GM18873 (cell line): ENCODE results near the gene C19orf81.

ENCODE experiments used
- ATAC-seq: cut with Tn5 transposase; IDR thresholded peaks from one replicate; pipeline ENCODE4 v1.9.1; 2021; ENCODE audit warnings: mild to moderate bottlenecking, moderate library complexity, moderate number of reproducible peaks; ENCODE audit not compliant: unreplicated experiment, low FRiP score

C19orf81 gene

DNA sequence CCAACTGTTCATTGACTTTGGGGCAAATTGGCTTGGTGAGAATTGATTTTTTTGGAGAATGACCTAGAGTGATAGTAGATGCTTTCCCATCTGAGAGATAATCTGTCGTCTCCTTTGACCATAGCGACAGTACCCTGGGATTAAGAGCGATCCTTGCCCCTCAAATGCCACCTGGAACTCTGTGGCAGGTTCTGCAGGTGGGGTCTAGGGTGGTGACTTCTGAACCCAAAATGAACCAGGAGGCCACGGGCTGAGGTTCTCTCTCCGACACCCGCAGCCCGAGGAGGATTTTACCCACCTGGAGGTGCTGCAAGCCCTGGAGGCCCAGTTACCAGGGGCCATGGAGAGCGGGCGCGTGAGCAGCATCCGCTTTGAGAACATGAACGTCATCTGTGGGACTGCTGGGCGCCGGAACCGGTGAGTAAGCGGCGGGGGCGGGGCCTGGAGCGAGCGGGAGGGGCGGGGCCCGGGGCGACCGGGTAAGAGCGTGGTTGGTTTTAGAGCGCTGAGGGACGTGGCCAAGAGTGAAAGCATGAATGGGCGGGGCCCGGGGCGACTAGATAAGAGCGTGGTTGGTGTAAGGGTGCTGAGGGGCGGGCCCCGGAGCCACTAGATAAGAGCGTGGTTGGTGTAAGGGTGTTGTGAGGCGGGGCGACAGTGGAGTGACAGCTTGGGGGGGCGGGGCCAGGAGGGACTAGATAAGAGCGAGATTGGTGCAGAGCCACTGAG is 8.6 kb downstream of the C19orf81 start:
- no peak for ATAC-seq

- no peak for ATAC-seq
Measured at GRCh38 chr19:50658441-50659317, 9.4 kb downstream of the C19orf81 start.

GRCh38 chr19:50659318-50660087 is 10.3 kb downstream of the C19orf81 start:
- ATAC-seq = no peak

DNA sequence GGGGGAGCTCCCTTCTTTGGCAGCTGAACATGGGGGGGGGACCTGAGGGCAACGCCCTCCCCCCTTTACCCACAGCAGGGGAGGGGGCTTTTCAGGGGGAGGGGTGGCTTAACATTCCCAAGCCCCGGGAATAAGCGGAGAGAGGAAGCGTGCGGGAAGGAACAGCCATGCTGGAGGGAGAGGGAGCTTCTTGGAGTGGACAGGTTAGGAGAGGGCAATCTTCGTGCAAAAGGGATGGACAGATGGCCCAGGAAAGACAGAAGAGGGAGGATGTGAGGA is 10.8 kb downstream of the C19orf81 start:
- no peak for ATAC-seq

- ATAC-seq = no peak
Measured at GRCh38 chr19:50661023-50661422, 11.8 kb downstream of the C19orf81 start.

- no peak for ATAC-seq
Measured at GRCh38 chr19:50661766-50662650, 12.8 kb downstream of the C19orf81 start.

- ATAC-seq = no peak
Measured at GRCh38 chr19:50662651-50663481, 13.6 kb downstream of the C19orf81 start.

- ATAC-seq = no peak
Measured at GRCh38 chr19:50663482-50663790, 14.2 kb downstream of the C19orf81 start.

GRCh38 chr19:50664204-50664603 is 15.0 kb downstream of the C19orf81 start:
- no peak for ATAC-seq

DNA sequence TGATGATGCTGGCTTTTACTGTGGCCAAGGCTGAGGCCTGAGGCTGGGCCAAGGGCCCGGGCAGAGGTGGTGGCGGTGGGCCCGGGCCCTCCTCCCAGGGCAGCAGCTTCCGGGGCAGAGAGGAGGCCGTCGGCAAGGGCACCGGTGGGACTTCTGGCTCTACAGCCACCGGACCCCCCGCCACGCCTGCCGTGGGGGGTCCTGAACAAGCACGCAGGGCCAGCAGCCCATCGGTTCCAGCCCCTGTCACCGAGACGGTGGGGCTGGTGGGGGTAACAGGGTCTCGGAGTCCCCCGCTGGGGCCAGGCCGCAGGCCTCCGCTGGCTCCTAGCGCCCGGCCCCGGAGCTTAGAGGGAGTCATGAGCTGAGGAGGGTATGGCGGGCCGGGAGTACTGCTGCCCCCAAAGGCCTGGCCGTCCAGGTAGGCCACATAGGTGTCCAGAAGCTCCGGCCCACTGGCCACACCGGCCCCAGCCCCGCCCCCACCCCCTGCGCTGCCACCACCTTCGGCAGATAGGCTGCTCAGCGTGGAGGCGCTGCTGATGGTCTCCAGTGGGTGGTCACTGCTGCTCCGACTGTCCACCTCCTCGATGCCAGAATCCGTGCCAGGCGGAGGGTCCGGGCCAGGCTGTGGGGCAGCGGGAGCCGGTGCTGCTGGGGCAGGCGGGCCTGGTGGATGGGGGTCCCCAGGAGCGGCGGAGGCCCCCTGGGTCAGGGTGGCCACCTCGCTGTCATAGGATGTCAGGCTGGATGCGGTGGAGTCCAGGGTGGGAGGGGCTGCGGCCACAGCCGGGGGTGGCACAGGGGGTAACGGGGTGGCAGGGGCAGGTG is 17.3 kb downstream of the C19orf81 start:
- no peak for ATAC-seq

GRCh38 chr19:50667177-50667758 is 18.0 kb downstream of the C19orf81 start:
- no peak for ATAC-seq

DNA sequence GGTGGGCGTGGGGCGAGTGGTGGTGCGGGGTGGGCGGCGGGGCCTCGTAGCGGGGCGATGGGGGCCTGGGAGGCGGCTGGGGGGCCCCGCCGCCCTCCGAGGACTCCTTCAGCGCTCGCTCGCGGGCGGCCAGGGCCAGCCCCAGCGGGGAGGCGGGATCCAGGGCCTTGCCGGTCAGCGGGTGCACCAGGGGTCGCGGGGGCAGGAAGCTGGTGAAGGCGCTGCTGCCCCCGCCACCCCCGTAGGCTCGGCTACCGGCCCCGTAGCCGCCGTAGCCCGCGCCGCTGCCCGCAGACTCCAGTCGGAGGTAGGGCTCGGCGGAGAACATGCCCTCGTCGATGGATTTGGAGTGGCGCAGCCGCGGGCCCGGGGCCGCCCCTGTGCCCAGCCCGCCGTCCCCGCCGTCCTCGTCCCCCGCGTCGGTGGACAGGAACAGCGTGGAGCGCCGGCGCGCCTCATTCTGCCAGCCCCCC is 18.6 kb downstream of the C19orf81 start:
- ATAC-seq = no peak

DNA sequence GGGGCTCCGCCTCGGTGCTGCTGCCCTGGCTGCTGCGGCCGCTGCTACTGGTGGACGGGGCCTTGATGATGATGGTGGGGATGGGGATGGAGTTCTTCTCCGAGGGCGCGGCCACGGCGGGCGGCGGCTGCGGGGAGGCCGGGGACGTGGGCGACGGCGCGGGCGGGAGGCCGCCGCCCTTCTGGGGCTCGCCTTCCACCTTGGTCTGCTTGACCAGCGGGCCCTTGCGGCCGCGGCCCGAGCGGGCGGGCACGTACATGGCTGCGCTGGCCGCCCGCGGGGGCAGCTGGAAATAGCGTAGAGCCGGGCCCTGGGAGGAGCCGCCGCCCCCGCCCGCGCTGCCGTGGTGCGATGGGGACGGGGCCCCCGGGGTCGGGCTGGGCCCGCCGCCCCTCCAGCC is 19.2 kb downstream of the C19orf81 start:
- no peak for ATAC-seq

- no peak for ATAC-seq
Measured at GRCh38 chr19:50668879-50669278, 19.6 kb downstream of the C19orf81 start.

GRCh38 chr19:50669302-50670101 is 20.3 kb downstream of the C19orf81 start:
- ATAC-seq = no peak

DNA sequence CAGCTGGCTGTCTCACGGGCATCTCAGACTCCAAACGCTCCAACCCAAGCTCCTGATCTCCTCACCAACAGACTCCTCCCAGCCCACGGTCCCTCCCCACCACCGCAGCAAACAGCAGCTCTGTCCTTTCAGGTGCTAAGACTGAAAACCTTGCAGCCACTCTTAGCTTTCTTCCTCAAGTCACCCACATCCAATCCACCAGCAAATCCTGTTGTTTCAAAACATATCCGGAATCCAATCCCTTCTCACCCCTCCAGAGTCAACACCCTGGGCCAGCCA is 20.8 kb downstream of the C19orf81 start:
- no peak for ATAC-seq

DNA sequence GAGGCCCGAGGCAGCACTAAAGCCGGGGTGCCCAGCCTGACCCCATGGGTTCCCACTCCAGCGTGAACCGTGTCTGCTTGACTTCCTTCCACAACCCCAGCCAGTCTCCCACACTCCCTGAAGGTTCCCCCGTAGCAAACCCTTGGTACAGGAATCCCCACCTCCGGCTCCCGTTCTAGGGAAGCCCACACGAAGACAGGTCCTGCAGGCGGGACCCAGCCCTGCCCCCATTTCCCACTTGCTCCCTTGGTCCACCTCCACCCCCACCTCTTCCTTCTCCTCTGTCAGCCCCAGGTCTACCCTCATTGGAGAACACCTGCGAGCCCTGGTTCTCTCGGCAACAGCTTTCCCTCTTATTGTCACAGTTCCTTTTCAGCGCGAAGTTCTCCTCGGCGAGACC is 23.9 kb downstream of the C19orf81 start:
- ATAC-seq = no peak
